Mesodermal cell (in vitro differentiated cells): ENCODE results near the gene CLCNKA.
"Not testable (repeated sequence)": the region's sequence is repeated elsewhere in the genome, so short reads cannot be mapped to it uniquely, and the experiment has no call there.

Experiments
- H3K27ac ChIP-seq: 2 replicates; pipeline ENCODE4 v1.7.0; 2013; ENCODE audit warnings: mild to moderate bottlenecking, low read depth, low read length, moderate library complexity; ENCODE audit not compliant: severe bottlenecking
- H3K36me3 ChIP-seq: 2 replicates; pipeline ENCODE4 v1.7.1; 2013; ENCODE audit warnings: mild to moderate bottlenecking, low read length, moderate library complexity; ENCODE audit not compliant: control insufficient read depth, insufficient read depth
- H3K4me1 ChIP-seq: one replicate; pipeline ENCODE4 v1.7.1; 2013; ENCODE audit warnings: mild to moderate bottlenecking, low read length; ENCODE audit not compliant: insufficient read depth, control insufficient read depth, poor library complexity, severe bottlenecking
- H3K4me3 ChIP-seq: 2 replicates; pipeline ENCODE4 v1.7.0; 2013; ENCODE audit warnings: low read length, control low read depth, mild to moderate bottlenecking; ENCODE audit not compliant: insufficient read depth, poor library complexity, severe bottlenecking; ENCODE audit errors: extremely low read depth
- H3K9me3 ChIP-seq: 2 replicates; pipeline ENCODE4 v1.7.1; 2013; ENCODE audit warnings: mild to moderate bottlenecking, low read length, moderate library complexity; ENCODE audit not compliant: control insufficient read depth
- WGBS, 2 experiments: methylation state at CpG; one replicate each; pipeline ENCODE4 v1.1.5; 2013; ENCODE audit warnings: missing lambda C conversion rate in 2 of 2; ENCODE audit not compliant: insufficient coverage in 2 of 2; 5-methylcytosine and 5-hydroxymethylcytosine counted together

CLCNKA gene

DNA sequence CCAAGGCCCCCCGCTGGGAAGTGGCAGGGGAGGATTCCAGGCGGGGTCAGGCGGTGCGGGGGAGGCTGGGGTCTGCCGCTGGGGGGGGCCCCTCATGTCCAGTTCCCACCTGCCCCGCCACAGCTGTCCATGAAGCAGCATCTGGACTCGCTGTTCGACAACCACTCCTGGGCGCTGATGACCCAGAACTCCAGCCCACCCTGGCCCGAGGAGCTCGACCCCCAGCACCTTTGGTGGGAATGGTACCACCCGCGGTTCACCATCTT, 7.1 kb downstream of the CLCNKA start:
- H3K9me3 ChIP-seq, H3K4me3 ChIP-seq: not testable (repeated sequence)
- 96 to 100% methylated on average over 2 to 3 of the region's 13 CpGs for WGBS, 2 experiments

DNA sequence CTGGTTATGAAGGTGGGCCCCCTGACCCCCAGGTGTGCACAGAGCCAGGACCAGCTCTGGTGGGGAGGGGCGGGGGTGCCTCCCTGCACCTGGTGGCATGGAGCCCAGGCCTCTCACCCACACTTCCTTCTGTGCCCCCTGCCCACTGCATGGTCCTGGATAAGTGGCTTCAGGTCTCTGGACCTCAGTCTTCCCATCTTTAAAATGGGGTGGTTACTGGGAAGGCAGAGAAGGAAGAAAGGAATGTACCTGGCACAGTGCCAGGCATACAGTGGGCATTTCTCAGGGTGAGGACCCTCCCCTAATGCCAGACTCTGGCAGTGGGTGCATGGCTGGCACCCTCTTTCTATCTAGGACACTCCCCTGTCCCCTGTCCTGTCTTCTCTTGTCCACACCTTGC, 7.5 kb downstream of the CLCNKA start:
- no CpG with 5 or more reads among the region's 1 CpG for WGBS, 2 experiments
- H3K4me3 ChIP-seq, result no peak overlapping the region
- peaks cover 5% of the 10 kb centered on the region for H3K4me1 ChIP-seq
- no peaks in the 10 kb centered on the region for H3K36me3 ChIP-seq
- H3K27ac ChIP-seq, result no peak overlapping the region
- H3K9me3 ChIP-seq, result no peaks in the 10 kb centered on the region

More for the DNA sequence above, 7.1 kb downstream of the CLCNKA start:
- not testable (repeated sequence) for H3K4me1 ChIP-seq, H3K36me3 ChIP-seq, H3K27ac ChIP-seq

DNA sequence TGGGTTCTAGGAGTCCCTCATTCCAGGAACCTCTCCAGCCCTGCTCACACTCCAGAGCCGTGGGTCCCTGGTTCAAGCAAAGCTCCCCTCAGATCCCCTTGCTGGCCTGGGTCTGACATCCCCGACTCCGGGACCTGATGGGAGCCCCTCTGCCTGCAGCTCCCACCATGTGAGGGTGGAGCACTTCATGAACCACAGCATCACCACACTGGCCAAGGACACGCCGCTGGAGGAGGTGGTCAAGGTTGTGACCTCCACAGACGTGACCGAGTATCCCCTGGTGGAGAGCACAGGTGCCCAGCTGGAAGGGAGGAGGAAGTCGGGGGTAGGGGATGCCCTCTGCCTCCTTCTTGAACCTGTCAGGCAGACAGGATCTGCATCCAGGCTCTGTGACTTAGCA, 9.7 kb downstream of the CLCNKA start:
- Histone ChIP-seq H3K27ac (no peak overlapping the region), H3K4me3 (no peak overlapping the region), H3K9me3 (no peaks in the 10 kb centered on the region), H3K4me1 (peaks cover 5% of the 10 kb centered on the region), H3K36me3 (no peaks in the 10 kb centered on the region)
- WGBS, 2 experiments, result 83% methylated on average over 3 to 4 of the region's 8 CpGs

- Histone ChIP-seq H3K9me3 (no peaks in the 10 kb centered on the region), H3K4me1 (no peaks in the 10 kb centered on the region), H3K4me3 (no peak overlapping the region), H3K36me3 (no peaks in the 10 kb centered on the region), H3K27ac (no peak overlapping the region)
- WGBS, 2 experiments, result 48 to 73% methylated on average over 8 to 11 of the region's 18 CpGs
Observed at GRCh38 chr1:16032388-16033102, 10.7 kb downstream of the CLCNKA start.

DNA sequence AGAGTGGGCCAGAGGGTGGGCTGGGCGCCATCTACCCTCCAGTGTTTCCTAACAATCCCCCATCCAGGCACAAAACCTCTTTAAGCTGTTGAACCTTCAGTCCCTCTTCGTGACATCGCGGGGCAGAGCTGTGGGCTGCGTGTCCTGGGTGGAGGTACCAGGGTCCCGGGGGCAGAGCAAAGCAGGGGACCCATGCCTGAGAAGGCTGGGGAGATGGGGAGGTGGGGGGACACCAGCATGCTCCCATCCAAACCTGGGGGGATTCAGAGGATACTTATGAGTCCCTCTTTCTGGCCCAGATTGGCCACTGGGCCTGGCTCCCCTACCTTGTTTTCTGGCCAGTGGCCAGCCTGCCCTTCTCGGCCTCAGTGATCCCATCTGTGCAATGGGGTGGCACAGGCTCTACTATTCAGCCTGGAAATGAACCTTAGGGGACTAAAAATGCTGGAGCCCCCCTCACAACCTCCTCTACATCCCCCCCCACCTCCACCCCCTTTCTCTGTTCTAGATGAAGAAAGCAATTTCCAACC, 11.3 kb downstream of the CLCNKA start:
- not testable (repeated sequence) for H3K36me3 ChIP-seq, H3K9me3 ChIP-seq, H3K4me1 ChIP-seq, H3K4me3 ChIP-seq, H3K27ac ChIP-seq
- WGBS, 2 experiments, result 70 to 100% methylated on average over 1 to 5 of the region's 7 CpGs

DNA sequence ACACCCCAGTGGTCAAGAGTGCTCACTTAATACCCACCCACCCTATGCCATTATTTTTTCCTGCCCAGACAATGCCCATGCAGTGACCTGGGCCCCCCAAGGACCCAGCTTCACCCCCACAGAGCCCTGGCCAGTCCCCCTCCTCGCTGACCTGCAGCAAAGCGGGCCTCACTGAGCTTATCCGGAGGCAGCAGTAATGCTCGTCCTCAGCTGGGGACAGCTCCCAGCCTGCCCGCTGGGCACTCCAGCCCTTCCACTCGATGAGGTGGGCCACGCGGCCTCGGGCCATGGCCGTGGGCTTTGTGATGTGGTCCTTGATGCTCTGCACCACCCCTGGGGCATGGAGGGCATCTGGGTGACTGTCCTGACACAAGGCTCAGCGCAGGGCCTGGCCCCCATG, 14.6 kb downstream of the CLCNKA start:
- H3K4me1 ChIP-seq, H3K4me3 ChIP-seq, H3K9me3 ChIP-seq, H3K27ac ChIP-seq, H3K36me3 ChIP-seq: not testable (repeated sequence)
- 83% methylated on average over 4 of the region's 11 CpGs; no CpG with 5 or more reads in 1 of the 2 experiments for WGBS, 2 experiments

DNA sequence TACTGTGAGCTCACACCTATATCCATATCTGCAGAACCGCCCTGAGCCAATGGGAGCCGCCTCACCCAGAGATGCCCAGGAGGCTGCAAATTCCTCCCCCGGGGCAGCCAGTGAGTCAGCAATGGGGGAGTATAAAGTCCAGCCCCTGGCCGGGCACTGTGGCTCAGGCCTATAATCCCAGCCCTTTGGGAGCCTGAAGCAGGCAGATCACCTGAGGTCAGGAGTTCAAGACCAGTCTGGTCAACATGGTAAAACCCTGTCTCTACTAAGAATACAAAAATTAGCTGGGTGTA, 16.7 kb downstream of the CLCNKA start:
- no peak overlapping the region for H3K27ac ChIP-seq
- no peak overlapping the region for H3K4me3 ChIP-seq
- H3K4me1 ChIP-seq, result no peaks in the 10 kb centered on the region
- H3K9me3 ChIP-seq, result no peaks in the 10 kb centered on the region
- no peaks in the 10 kb centered on the region for H3K36me3 ChIP-seq
- 69 to 81% methylated on average over 3 of the region's 4 CpGs for WGBS, 2 experiments

DNA sequence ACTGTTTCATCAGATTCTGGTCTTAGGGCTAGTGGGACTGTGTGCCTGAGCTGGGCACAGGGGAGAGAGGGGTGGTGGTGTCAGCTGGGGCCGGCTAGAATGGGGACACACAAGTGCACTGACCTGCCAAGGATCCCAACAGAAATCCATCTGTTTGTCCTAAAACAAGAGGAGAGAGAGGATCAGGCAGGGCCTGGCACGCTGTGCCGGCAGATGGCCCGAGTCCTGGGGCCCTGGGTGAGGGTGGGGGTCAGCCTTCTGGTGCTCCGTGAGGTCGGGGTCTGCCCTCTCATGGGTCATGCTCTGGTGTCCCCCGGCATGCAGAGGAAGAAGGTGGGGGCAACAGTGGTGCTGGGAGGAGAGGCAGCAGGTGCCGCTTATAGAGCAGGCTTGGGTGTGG, 18.0 kb downstream of the CLCNKA start:
- WGBS, 2 experiments, result 87 to 100% methylated on average over 3 to 4 of the region's 8 CpGs
- not testable (repeated sequence) for H3K9me3 ChIP-seq

GRCh38 chr1:16041200-16041599, 19.4 kb downstream of the CLCNKA start:
- no peaks in the 10 kb centered on the region for H3K4me1 ChIP-seq
- WGBS, 2 experiments, result 85 to 88% methylated on average over 8 of the region's 8 CpGs
- H3K27ac ChIP-seq, result no peak overlapping the region
- H3K36me3 ChIP-seq, result no peaks in the 10 kb centered on the region
- H3K9me3 ChIP-seq, result no peaks in the 10 kb centered on the region
- H3K4me3 ChIP-seq, result no peak overlapping the region

More for the DNA sequence above, 18.0 kb downstream of the CLCNKA start:
- not testable (repeated sequence) for H3K4me1 ChIP-seq, H3K36me3 ChIP-seq, H3K27ac ChIP-seq, H3K4me3 ChIP-seq

- no peaks in the 10 kb centered on the region for H3K9me3 ChIP-seq
- no peaks in the 10 kb centered on the region for H3K36me3 ChIP-seq
- H3K4me3 ChIP-seq, result no peak overlapping the region
- no peak overlapping the region for H3K27ac ChIP-seq
- 91 to 93% methylated on average over 5 to 8 of the region's 9 CpGs for WGBS, 2 experiments
- no peaks in the 10 kb centered on the region for H3K4me1 ChIP-seq
Observed at GRCh38 chr1:16042096-16042495, 20.3 kb downstream of the CLCNKA start.

GRCh38 chr1:16042654-16043053, 20.8 kb downstream of the CLCNKA start:
- WGBS, 2 experiments, result 92% methylated on average over 4 of the region's 9 CpGs; no CpG with 5 or more reads in 1 of the 2 experiments
- H3K27ac ChIP-seq, H3K9me3 ChIP-seq, H3K4me1 ChIP-seq, H3K4me3 ChIP-seq, H3K36me3 ChIP-seq: not testable (repeated sequence)
